ENCODE data around the gene TRIM22.
"Not testable (repeated sequence)": the region's sequence is repeated elsewhere in the genome, so short reads cannot be mapped to it uniquely, and the experiment has no call there.

The TRIM22 gene

DNA sequence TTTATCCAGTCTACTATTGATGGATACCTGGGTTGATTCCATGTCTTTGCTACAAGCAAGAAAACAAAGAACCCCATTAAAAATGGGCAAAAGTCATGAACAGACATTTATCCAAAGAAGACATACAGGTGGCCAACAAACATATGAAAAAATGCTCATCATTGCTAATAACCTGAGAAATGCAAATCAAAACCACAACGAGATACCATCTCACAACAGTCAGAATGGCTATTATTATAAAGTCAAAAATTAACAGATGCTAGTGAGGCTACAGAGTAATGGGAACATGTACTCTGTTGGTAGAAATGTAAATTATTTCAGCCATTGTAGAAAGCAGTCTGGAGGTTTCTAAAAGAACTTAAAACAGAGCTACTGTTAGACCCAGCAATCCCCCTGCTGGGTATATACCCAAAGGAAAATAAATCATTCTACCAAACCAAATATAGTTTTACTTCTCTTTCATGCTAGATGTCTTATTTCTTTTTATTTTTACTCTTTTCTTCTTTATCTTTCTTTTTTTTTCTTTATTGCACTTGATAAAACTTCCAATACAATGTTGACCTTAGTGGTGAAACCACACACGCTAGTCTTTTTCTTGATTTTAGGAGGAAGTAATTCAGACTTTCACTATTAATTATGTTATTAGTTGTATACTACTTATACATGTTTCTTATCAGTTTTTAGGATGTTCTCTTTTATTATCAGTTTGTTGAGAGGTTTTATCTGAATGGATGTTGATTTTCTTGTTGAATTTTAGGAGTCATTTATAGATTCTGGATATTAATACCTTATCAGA lies 14.3 kb downstream of the TRIM22 start:
- TF ChIP-seq, protein P1, sequence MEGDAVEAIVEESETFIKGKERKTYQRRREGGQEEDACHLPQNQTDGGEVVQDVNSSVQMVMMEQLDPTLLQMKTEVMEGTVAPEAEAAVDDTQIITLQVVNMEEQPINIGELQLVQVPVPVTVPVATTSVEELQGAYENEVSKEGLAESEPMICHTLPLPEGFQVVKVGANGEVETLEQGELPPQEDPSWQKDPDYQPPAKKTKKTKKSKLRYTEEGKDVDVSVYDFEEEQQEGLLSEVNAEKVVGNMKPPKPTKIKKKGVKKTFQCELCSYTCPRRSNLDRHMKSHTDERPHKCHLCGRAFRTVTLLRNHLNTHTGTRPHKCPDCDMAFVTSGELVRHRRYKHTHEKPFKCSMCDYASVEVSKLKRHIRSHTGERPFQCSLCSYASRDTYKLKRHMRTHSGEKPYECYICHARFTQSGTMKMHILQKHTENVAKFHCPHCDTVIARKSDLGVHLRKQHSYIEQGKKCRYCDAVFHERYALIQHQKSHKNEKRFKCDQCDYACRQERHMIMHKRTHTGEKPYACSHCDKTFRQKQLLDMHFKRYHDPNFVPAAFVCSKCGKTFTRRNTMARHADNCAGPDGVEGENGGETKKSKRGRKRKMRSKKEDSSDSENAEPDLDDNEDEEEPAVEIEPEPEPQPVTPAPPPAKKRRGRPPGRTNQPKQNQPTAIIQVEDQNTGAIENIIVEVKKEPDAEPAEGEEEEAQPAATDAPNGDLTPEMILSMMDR (IDR thresholded peaks at IDR 0.05; ENCODE audit: borderline replicate concordance, insufficient read depth, low read depth, low read length), result no peak
- H3K4me3 ChIP-seq (ENCODE audit: low read depth, low read length), result no peak overlapping the region

DNA sequence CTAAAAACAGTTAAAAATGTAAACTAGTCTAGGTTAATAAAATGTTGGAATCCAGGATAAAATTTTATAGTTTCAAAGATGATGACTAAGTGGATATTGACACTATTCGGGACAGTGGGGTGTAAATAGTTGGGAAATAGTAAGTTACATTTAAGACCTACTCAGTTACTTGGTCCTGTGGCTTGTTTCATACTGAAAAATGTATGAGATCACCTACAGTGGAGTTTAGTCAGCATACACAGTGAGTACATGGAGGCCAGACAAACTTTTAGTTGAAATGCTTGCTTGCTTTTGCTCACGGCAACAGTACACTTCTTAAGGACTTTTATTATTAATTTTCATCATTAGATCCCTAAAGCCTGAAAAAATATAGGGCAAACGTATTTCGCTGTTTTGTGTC lies 16.1 kb downstream of the TRIM22 start:
- H3K4me3 ChIP-seq (ENCODE audit: low read depth, low read length), result no peak overlapping the region
- TF ChIP-seq, protein P1 (IDR thresholded peaks at IDR 0.05; ENCODE audit: borderline replicate concordance, insufficient read depth, low read depth, low read length), result no peak

GRCh38 chr11:5712507-5712906 lies 22.9 kb downstream of the TRIM22 start:
- no peak overlapping the region for H3K4me3 ChIP-seq (ENCODE audit: low read depth, low read length)
- TF ChIP-seq, protein P1 (IDR thresholded peaks at IDR 0.05; ENCODE audit: borderline replicate concordance, insufficient read depth, low read depth, low read length), result 0 out of 2 replicates have a peak, but pooled peaks have one; percentile 3

- TF ChIP-seq, protein P1 (IDR thresholded peaks at IDR 0.05; ENCODE audit: borderline replicate concordance, insufficient read depth, low read depth, low read length), result no peak
- H3K4me3 ChIP-seq (ENCODE audit: low read depth, low read length), result no peak overlapping the region
Observed at GRCh38 chr11:5713695-5714094, 24.1 kb downstream of the TRIM22 start.

DNA sequence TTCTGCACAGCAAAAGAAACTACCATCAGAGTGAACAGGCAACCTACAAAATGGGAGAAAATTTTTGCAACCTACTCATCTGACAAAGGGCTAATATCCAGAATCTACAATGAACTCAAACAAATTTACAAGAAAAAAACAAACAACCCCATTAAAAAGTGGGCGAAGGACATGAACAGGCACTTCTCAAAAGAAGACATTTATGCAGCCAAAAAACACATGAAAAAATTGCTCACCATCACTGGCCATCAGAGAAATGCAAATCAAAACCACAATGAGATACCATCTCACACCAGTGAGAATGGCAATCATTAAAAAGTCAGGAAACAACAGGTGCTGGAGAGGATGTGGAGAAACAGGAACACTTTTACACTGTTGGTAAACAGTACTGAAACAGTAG lies 26.9 kb downstream of the TRIM22 start:
- not testable (repeated sequence) for H3K4me3 ChIP-seq (ENCODE audit: low read depth, low read length)

GRCh38 chr11:5719703-5720495 lies 30.3 kb downstream of the TRIM22 start:
- TF ChIP-seq, protein P1 (IDR thresholded peaks at IDR 0.05; ENCODE audit: borderline replicate concordance, insufficient read depth, low read depth, low read length), result no peak
- no peak overlapping the region for H3K4me3 ChIP-seq (ENCODE audit: low read depth, low read length)

DNA sequence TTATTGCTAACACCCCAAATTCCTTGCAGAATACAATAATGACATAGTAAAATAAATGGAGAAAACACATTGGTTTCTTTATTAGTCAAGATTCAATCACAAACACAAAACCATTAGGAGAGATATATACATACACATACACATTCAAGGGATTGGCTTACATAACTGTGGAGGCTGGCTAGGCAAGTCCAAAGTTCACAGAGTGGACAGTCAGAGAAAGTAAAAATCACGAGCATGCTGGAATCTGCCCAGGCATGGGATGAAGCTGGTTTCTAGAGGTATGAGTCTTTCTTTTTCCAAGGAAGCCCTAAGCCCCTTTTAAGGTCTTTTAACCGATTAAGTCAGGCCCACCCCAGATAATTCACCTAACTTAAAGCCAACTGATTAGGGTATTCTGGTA lies 33.0 kb downstream of the TRIM22 start:
- TF ChIP-seq, protein P1 (IDR thresholded peaks at IDR 0.05; ENCODE audit: borderline replicate concordance, insufficient read depth, low read depth, low read length), result no peak
- no peak overlapping the region for H3K4me3 ChIP-seq (ENCODE audit: low read depth, low read length)

Data from GM12875 (cell line).